B cell (primary cell): Measurements from ENCODE around the gene FXYD7. TPM values are rescaled to one million over a fixed set of nuclear protein-coding genes. Genes with fewer than 3 reads are reported as not detected.

Experiments
- ATAC-seq: fragments of 200-7000 bp; cut with Tn5 transposase; one replicate; pipeline ENCODE4 v1.10.0; 2021; ENCODE audit warnings: low read depth, mild to moderate bottlenecking, moderate number of reproducible peaks, moderate library complexity
- CTCF ChIA-PET: fragments of 350-600 bp; sonication (Branson Sonifier 250); formaldehyde crosslinking; loops from one replicate; lab custom pipeline; 2021; ENCODE audit warnings: antibody characterized with exemption, inconsistent platforms; lab: Charles Lee
- POLR2A ChIA-PET: fragments of 350-600 bp; sonication (Branson Sonifier 250); formaldehyde crosslinking; loops from one replicate; lab custom pipeline; 2021; ENCODE audit warnings: antibody characterized with exemption; lab: Charles Lee
- DNase-seq: peaks from one replicate; pipeline ENCODE4 v3.0.0; 2013
- H2AFZ ChIP-seq: 2 replicates; pipeline ENCODE4 v1.6.1; 2012; ENCODE audit warnings: mild to moderate bottlenecking, low read depth, low read length; ENCODE audit not compliant: insufficient read depth, poor library complexity, severe bottlenecking
- H3K27ac ChIP-seq, 2 donors: 1 replicate in 1 of 2; 2 replicates in 1 of 2; pipeline ENCODE4 v1.5.1; 2012 to 2013; ENCODE audit warnings: low read length in 2 of 2, mild to moderate bottlenecking in 2 of 2, moderate library complexity in 1 of 2
- H3K27me3 ChIP-seq, 4 experiments: fragments of 200-600 bp in 1 of 4; sonication (generic) in 1 of 4; replicated peaks in 1 of 4; 1 replicate in 2 of 4; 2 replicates in 2 of 4; pipeline versions ENCODE4 v1.6.1 to v1.7.0; 2013 to 2016; ENCODE audit warnings: low read length in 3 of 4, mild to moderate bottlenecking in 2 of 4, mixed read lengths in 1 of 4, moderate library complexity in 1 of 4; ENCODE audit not compliant: insufficient read depth in 4 of 4, control insufficient read depth in 3 of 4; ENCODE audit errors: control extremely low read depth in 1 of 4
- H3K36me3 ChIP-seq, 2 experiments: replicated peaks in 1 of 2; 1 replicate in 1 of 2; 2 replicates in 1 of 2; pipeline versions ENCODE4 v1.6.1 to v1.7.1; 2013; ENCODE audit warnings: low read length in 1 of 2; ENCODE audit not compliant: insufficient read depth in 2 of 2, control insufficient read depth in 1 of 2; ENCODE audit errors: control extremely low read depth in 1 of 2, extremely low read depth in 1 of 2
- H3K4me1 ChIP-seq, 2 donors: fragments of 200-600 bp in 1 of 2; sonication (generic) in 1 of 2; 1 replicate in 1 of 2; 2 replicates in 1 of 2; pipeline versions ENCODE4 v1.5.1 to v1.6.1; 2013 to 2017; ENCODE audit warnings: low read length in 2 of 2; ENCODE audit not compliant: control insufficient read depth in 2 of 2, insufficient read depth in 2 of 2
- H3K4me2 ChIP-seq: replicated peaks from 2 replicates; pipeline ENCODE3; 2012; ENCODE audit warnings: mild to moderate bottlenecking, low read depth, low read length; ENCODE audit not compliant: poor library complexity, severe bottlenecking
- H3K4me3 ChIP-seq, 5 experiments: fragments of 200-600 bp in 1 of 5; sonication (generic) in 1 of 5; 1 replicate in 3 of 5; 2 replicates in 2 of 5; pipeline versions ENCODE4 v1.5.1 to v1.7.0; 2011 to 2016; ENCODE audit warnings: low read length in 4 of 5, mild to moderate bottlenecking in 4 of 5, low read depth in 2 of 5, control low read depth in 1 of 5, moderate library complexity in 1 of 5; ENCODE audit not compliant: insufficient read depth in 1 of 5; ENCODE audit errors: control extremely low read depth in 1 of 5, extremely low read depth in 1 of 5
- H3K79me2 ChIP-seq: fragments of 200-600 bp; sonication (generic); one replicate; pipeline ENCODE4 v1.6.0; 2016; ENCODE audit warnings: low read length; ENCODE audit not compliant: control insufficient read depth, insufficient read depth
- H3K9ac ChIP-seq: fragments of 200-600 bp; sonication (generic); 2 replicates; pipeline ENCODE4 v1.6.1; 2017; ENCODE audit warnings: mild to moderate bottlenecking, low read length, moderate library complexity
- H3K9me3 ChIP-seq, 3 donors: one replicate each; pipeline versions ENCODE4 v1.6.1 to v1.7.1; 2013; ENCODE audit warnings: low read length in 2 of 3; ENCODE audit not compliant: control insufficient read depth in 2 of 3, insufficient read depth in 1 of 3; ENCODE audit errors: control extremely low read depth in 1 of 3
- H4K20me1 ChIP-seq: 2 replicates; pipeline ENCODE4 v1.6.0; 2012; ENCODE audit warnings: mild to moderate bottlenecking, low read length; ENCODE audit not compliant: insufficient read depth, control insufficient read depth, poor library complexity, severe bottlenecking
- H3K27ac Mint-ChIP-seq: one replicate; pipeline ENCODE4 v1.8.0; 2021; ENCODE audit warnings: mixed read lengths
- H3K27me3 Mint-ChIP-seq: one replicate; pipeline ENCODE4 v1.8.0; 2021; ENCODE audit warnings: mixed read lengths
- H3K4me1 Mint-ChIP-seq: one replicate; pipeline ENCODE4 v1.8.0; 2021; ENCODE audit warnings: mixed read lengths
- H3K4me3 Mint-ChIP-seq: one replicate; pipeline ENCODE4 v1.8.0; 2021; ENCODE audit warnings: mixed read lengths
- H3K9me3 Mint-ChIP-seq: one replicate; pipeline ENCODE4 v1.8.0; 2022; ENCODE audit warnings: mixed read lengths; ENCODE audit not compliant: insufficient read depth
- EZH2 ChIP-seq: IDR thresholded peaks from 2 replicates; pipeline ENCODE4 v1.6.1; 2012; ENCODE audit warnings: borderline replicate concordance, low read depth, mild to moderate bottlenecking, moderate library complexity, low read length; ENCODE audit not compliant: insufficient read depth, poor library complexity, severe bottlenecking
- WGBS: methylation state at CpG from one replicate; pipeline ENCODE4 v1.1.5; 2013; ENCODE audit warnings: missing lambda C conversion rate; ENCODE audit not compliant: insufficient coverage; 5-methylcytosine and 5-hydroxymethylcytosine counted together
- intact Hi-C: fragments of 100-400 bp; cut with micrococcal nuclease; formaldehyde crosslinking; loops from one replicate; pipeline ENCODE4 v1.10.0; 2022
- polyA minus RNA-seq: library from RNA; depleted of rRNA, polyadenylated mRNA; stranded (reverse); fragments of >200 nt; gene quantifications from 2 replicates; pipeline ENCODE4 v1.2.3, GENCODE V29; 2012
- polyA plus RNA-seq: library from polyadenylated mRNA; depleted of rRNA; stranded (reverse); fragments of >200 nt; gene quantifications from 2 replicates; pipeline ENCODE4 v1.2.3, GENCODE V29; 2012
- total RNA-seq, 2 donors: library from RNA; stranded (reverse); fragments of 120-200 nt in 1 of 2; gene quantifications; 1 replicate in 1 of 2; 2 replicates in 1 of 2; pipeline versions ENCODE4 v1.2.3 to v1.2.4, GENCODE V29; 2013 to 2022
- TF ChIP-seq, protein P1 (sequence below): fragments of 200-600 bp; IDR thresholded peaks from one replicate; pipeline ENCODE4 v1.8.0; 2022; ENCODE audit warnings: antibody characterized with exemption, mild to moderate bottlenecking

The FXYD7 gene, protein sequence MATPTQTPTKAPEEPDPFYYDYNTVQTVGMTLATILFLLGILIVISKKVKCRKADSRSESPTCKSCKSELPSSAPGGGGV
- total RNA-seq (27.4 and 32.1 TPM in 2 replicates), polyA plus RNA-seq (3.8 and 6.3 TPM in 2 replicates), polyA minus RNA-seq (1.4 and 3.6 TPM in 2 replicates)
- 4.6 TPM for total RNA-seq (2013)

DNA sequence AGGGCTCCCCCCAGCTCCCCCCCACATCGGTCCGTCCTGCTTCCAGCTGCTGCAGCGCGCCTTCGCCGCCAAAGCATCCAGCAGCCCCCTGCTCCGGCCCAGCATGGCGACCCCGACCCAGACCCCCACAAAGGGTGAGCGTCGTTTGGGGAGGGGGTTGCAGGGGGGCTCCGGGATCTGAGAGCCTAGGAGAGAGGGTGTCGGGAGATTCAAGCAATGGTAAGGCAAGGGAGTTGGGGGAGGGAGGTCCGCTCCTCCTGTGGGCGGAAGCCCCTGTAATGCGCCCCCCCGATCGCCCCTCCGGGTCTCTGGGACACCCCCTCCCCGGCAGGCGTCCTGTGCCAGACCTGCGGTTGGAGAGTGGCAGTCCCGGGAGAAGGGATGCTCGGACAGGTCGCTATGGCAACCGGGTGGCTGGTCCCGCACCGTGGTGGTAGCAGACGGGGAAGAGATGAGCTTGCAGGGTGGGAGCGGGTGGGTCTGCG lies at the start of gene FXYD7:
TSS of gene FXYD7 (plus strand) at position 25 of the 485 bp plus-strand sequence. CDS start at position 104, 79 bp downstream.
- Mint-ChIP-seq H3K27ac (peak within 1 kb of the TSS; percentile 88), H3K9me3 (no peaks in the 10 kb centered on the region), H3K4me3 (peak within 1 kb of the TSS; percentile 92), H3K27me3 (peaks cover 9% of the 10 kb centered on the region), H3K4me1 (peaks cover 32% of the 10 kb centered on the region)
- peak within 1 kb of the TSS; percentile 65 for H3K9ac ChIP-seq
- peaks cover 0 to 13% (median 3%) of the 10 kb centered on the region in 4 experiments for H3K27me3 ChIP-seq
- H3K4me3 ChIP-seq = peak within 1 kb of the TSS in 4 of 5 experiments; percentile 38 to 58 (median 46)
- TF ChIP-seq EZH2 = no peak
- TF ChIP-seq, protein P1, sequence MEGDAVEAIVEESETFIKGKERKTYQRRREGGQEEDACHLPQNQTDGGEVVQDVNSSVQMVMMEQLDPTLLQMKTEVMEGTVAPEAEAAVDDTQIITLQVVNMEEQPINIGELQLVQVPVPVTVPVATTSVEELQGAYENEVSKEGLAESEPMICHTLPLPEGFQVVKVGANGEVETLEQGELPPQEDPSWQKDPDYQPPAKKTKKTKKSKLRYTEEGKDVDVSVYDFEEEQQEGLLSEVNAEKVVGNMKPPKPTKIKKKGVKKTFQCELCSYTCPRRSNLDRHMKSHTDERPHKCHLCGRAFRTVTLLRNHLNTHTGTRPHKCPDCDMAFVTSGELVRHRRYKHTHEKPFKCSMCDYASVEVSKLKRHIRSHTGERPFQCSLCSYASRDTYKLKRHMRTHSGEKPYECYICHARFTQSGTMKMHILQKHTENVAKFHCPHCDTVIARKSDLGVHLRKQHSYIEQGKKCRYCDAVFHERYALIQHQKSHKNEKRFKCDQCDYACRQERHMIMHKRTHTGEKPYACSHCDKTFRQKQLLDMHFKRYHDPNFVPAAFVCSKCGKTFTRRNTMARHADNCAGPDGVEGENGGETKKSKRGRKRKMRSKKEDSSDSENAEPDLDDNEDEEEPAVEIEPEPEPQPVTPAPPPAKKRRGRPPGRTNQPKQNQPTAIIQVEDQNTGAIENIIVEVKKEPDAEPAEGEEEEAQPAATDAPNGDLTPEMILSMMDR = peak; percentile 57
- ChIA-PET POLR2A (interaction anchor here (0.6 to 1.1 kb wide), 9 partner anchors 8 to 185 kb away, joined by 3 to 5 read pairs (median 3); no protein-coding TSS in a partner anchor), CTCF (interaction anchor here (0.6 to 7.0 kb wide), 13 partner anchors 9 to 210 kb away, joined by 3 to 77 read pairs (median 5); partner anchors contain the start of genes FXYD5 and USF2)
- H3K4me1 ChIP-seq = peaks cover 25 to 37% of the 10 kb centered on the region in 2 donors
- no peak within 1 kb of the TSS for H3K27ac ChIP-seq
- H3K4me2 ChIP-seq = peak within 1 kb of the TSS; percentile 96
- H3K9me3 ChIP-seq = no peaks in the 10 kb centered on the region
- intact Hi-C loops = loop anchor here (1.0 to 10.0 kb wide), 3 partner anchors 10 to 352 kb away; partner anchors contain the start of genes CD22 and KRTDAP
- WGBS = 4% methylated on average over 17 of the region's 31 CpGs
- ATAC-seq = no peak
- no peak for DNase-seq
- H3K79me2 ChIP-seq = no peaks in the 10 kb centered on the region
- no peaks in the 10 kb centered on the region for H3K36me3 ChIP-seq
- H4K20me1 ChIP-seq = no peaks in the 10 kb centered on the region
- peak within 1 kb of the TSS; percentile 58 for H2AFZ ChIP-seq

DNA sequence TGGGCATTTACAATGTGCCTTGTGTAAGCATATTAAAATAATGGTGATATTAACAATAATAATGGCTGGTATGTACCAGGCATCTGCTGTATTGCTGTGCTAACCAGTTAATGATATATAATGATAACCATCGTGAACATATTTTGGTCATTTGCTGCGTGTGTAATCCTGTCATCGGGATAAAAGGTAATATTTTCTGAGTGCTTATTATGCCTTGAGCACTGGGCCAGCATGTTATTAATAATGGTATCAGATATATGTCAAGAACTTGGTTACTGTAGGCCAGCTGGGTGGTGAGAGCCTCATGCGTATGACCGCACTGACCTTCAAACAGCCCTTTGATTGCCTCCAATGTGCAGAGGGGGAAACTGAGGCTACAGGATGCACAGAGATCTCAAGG lies 49.6 kb upstream of the FXYD7 start:
- Histone ChIP-seq H3K9ac (no peak overlapping the region), H3K4me1 (peaks cover 23% of the 10 kb centered on the region in 2 donors), H3K79me2 (no peaks in the 10 kb centered on the region), H2AFZ (no peak overlapping the region), H3K27ac (no peak overlapping the region), H3K9me3 (no peaks in the 10 kb centered on the region), H3K4me2 (no peak overlapping the region), H3K27me3 (no peaks in the 10 kb centered on the region), H3K36me3 (no peaks in the 10 kb centered on the region), H3K4me3 (no peak overlapping the region), H4K20me1 (no peaks in the 10 kb centered on the region)
- H3K4me1 Mint-ChIP-seq = peaks cover 12% of the 10 kb centered on the region
- ChIA-PET POLR2A (no interaction called here), CTCF (interaction anchor here (0.5 to 14.9 kb wide), 4 partner anchors 28 to 106 kb away, joined by 3 to 192 read pairs (median 5); no protein-coding TSS in a partner anchor)
- no peak for DNase-seq
- WGBS = 96% methylated on average over 5 of the region's 5 CpGs
- no peak for ATAC-seq
- intact Hi-C loops = loop anchor here (5.0 kb wide), 1 partner anchor 36 kb away; no protein-coding TSS in a partner anchor
- H3K9me3 Mint-ChIP-seq = no peaks in the 10 kb centered on the region
- H3K4me3 Mint-ChIP-seq = no peak overlapping the region
- TF ChIP-seq EZH2 = no peak
- TF ChIP-seq, protein P1 = no peak
- H3K27ac Mint-ChIP-seq = no peak overlapping the region
- no peaks in the 10 kb centered on the region for H3K27me3 Mint-ChIP-seq
